ENCODE results near the gene TRAK2.
A peak's percentile ranks its signal among the peaks of the same experiment; 100 is the strongest.
"Not testable (repeated sequence)": the region's sequence is repeated elsewhere in the genome, so short reads cannot be mapped to it uniquely, and the experiment has no call there.

TRAK2 gene, protein sequence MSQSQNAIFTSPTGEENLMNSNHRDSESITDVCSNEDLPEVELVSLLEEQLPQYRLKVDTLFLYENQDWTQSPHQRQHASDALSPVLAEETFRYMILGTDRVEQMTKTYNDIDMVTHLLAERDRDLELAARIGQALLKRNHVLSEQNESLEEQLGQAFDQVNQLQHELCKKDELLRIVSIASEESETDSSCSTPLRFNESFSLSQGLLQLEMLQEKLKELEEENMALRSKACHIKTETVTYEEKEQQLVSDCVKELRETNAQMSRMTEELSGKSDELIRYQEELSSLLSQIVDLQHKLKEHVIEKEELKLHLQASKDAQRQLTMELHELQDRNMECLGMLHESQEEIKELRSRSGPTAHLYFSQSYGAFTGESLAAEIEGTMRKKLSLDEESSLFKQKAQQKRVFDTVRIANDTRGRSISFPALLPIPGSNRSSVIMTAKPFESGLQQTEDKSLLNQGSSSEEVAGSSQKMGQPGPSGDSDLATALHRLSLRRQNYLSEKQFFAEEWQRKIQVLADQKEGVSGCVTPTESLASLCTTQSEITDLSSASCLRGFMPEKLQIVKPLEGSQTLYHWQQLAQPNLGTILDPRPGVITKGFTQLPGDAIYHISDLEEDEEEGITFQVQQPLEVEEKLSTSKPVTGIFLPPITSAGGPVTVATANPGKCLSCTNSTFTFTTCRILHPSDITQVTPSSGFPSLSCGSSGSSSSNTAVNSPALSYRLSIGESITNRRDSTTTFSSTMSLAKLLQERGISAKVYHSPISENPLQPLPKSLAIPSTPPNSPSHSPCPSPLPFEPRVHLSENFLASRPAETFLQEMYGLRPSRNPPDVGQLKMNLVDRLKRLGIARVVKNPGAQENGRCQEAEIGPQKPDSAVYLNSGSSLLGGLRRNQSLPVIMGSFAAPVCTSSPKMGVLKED

DNA sequence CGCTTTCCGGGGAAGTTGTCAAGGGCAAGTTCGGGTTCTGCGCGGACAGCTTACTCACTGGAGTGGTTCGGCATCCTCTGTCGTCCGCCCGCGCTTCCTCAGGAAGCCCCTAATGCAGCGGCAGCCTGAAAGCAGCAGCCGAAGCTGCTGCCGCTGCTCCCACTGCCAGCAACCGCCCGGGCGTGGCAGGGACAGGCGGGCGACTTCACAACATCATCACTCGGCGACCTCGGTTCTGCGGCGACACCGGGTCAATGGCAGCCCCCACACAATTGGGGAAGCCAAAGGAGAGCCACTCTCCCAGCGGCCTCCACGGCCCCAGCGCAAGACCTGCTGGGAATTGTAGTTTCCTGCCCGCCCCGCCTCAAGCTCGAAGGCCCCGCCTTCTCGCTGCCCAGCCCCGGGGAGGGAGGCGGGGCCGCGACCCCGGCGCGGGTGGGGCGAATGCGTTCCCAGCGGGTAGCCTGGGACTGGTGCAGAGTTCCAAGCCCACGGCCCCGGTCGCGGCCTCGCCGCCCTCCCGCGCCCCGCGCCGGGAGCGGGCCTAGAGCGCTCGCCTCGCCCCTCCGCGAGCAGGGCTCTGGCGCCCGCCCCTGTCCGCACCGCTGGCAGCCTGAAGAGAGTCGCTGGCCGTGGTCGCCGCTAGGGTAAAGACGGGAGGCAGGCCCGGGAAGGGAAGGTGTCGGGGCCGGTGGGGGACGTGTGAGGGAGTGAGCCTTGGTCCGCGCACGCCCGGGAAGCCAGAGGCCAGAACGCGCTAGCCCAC is at the start of gene TRAK2, which contains the start of gene STRADB:
Gene TRAK2 (minus strand): TSS at position 167 of the 766 bp plus-strand sequence. CDS start 30,951 bp downstream, outside the sequence.
Gene STRADB (plus strand): TSS at position 449 of the 766 bp plus-strand sequence. CDS start 3,101 bp downstream, outside the sequence.
- H3K27ac ChIP-seq, result peak within 1 kb of the TSS; percentile 78

DNA sequence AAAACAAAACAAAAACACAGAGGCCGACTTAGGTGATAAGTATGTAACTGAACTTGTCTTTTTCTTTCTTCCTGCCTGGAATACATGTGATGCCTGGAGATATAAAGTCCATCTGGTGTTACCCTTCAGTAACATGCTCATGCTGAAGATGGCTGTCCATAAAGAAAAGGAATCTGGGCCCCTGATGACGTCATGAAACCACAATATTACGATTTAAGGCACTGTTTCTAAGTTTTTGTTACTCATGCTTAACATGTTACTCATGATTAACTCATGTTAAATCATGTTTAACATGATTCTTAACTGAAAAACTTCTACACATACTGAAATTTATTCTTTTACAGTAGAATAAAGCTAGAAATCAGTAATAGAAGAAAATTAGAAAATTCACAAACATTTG is 49.3 kb upstream of the TRAK2 start:
- TF ChIP-seq, protein P1, sequence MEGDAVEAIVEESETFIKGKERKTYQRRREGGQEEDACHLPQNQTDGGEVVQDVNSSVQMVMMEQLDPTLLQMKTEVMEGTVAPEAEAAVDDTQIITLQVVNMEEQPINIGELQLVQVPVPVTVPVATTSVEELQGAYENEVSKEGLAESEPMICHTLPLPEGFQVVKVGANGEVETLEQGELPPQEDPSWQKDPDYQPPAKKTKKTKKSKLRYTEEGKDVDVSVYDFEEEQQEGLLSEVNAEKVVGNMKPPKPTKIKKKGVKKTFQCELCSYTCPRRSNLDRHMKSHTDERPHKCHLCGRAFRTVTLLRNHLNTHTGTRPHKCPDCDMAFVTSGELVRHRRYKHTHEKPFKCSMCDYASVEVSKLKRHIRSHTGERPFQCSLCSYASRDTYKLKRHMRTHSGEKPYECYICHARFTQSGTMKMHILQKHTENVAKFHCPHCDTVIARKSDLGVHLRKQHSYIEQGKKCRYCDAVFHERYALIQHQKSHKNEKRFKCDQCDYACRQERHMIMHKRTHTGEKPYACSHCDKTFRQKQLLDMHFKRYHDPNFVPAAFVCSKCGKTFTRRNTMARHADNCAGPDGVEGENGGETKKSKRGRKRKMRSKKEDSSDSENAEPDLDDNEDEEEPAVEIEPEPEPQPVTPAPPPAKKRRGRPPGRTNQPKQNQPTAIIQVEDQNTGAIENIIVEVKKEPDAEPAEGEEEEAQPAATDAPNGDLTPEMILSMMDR (conservative IDR thresholded peaks at IDR 0.05), result no peak
- no peak for TF ChIP-seq ZFX (IDR thresholded peaks at IDR 0.05)

More for the DNA sequence above, at the start of gene TRAK2, which contains the start of gene STRADB:
- TF ChIP-seq, protein P1 (conservative IDR thresholded peaks at IDR 0.05), result peak; percentile 42
- TF ChIP-seq ZFX (IDR thresholded peaks at IDR 0.05), result peak; percentile 87

DNA sequence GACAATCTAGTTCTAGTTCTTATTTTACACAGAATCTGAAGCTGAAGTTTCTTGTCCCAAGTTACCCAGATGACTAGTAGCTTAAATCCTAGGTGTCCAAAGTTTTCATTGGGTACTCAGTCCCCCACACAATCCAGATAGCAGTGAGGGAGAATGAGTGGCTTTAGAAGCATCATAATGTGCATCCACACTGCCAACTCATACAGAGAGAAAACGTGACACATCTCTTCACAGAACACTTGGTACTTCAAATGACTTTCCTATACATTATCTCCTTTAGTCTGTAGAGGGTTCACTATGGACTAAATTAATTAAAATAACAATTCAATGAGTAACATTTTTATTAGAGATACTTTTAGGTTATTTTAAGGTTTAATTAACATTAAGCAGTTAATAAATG is 45.5 kb upstream of the TRAK2 start:
- TF ChIP-seq ZFX (IDR thresholded peaks at IDR 0.05), result no peak
- TF ChIP-seq, protein P1 (conservative IDR thresholded peaks at IDR 0.05), result no peak
- no peak overlapping the region for H3K27ac ChIP-seq

More for the DNA sequence above, 49.3 kb upstream of the TRAK2 start:
- no peak overlapping the region for H3K27ac ChIP-seq

DNA sequence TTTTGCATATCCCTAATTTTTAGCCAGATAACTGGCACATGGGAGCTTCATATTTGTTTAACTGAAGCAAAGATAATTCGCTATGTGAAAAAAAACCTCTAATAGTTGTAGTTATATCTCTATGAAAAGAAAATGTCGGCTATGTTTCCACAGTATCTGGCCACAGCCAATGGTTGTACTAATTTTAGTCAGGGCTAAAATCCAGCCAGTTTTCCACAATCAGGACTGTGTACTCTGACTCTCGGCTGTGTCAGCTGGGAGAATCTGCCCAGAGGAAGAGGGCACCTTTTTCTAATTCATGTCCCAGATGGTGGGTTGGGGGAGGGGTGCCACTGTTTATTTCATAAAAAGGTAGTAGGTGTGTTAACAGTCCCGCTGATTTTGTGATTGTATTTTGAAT is 39.0 kb upstream of the TRAK2 start:
- no peak for TF ChIP-seq ZFX (IDR thresholded peaks at IDR 0.05)
- TF ChIP-seq, protein P1 (conservative IDR thresholded peaks at IDR 0.05), result no peak
- no peak overlapping the region for H3K27ac ChIP-seq

DNA sequence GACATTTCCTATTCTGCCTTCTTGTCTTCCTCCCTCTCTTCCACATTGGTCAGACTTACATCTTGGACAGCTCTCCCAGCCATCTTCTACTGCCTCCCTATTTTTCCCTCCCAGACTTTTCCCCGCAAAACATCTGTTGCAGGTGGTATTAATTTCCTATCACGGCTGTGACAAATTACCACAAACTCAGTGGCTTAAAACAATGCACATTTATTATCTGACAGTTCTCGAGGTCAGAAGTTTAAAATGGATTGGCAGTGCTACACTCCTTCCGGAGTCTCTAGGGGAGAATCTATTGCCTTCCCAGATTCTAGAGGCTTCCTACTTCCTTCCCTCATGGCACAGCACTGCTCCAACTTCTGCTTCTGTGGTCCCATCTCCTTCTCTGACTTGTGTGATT is 33.5 kb upstream of the TRAK2 start:
- TF ChIP-seq, protein P1 (conservative IDR thresholded peaks at IDR 0.05), result no peak
- H3K27ac ChIP-seq, result no peak overlapping the region

DNA sequence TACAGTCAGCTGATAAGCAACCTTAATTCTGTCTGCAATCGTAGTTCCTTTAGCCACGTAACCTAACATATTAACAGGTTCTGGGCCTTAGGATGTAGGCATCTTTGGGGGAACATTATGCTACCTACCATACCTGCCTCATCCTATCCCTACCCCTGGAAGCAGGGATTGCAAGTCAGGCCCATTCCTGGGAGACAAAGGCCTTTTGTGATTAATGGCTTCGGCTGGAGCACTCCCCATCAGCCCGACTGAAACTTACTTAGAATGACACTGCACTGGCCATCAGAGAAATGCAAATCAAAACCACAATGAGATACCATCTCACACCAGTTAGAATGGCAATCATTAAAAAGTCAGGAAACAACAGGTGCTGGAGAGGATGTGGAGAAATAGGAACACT is 32.5 kb upstream of the TRAK2 start:
- not testable (repeated sequence) for H3K27ac ChIP-seq

DNA sequence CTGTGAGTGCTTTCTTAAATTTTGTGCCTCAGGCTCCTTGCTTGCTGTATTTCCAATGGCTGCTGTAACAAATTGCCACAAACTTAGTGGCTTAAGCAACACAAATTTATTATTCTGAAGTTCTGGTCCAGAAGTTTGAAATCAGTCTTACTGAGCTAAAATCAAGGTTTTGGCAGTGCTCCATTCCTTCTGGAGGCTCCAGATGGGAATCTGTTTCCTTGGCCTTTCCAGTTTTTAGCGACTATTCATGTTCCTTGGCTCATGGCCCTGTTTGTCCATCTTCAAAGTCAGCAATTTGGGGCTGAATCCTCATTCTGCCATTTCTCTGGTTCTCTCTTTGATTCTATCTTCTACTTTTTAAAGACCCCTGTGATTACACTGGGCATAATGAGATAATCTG is 32.1 kb upstream of the TRAK2 start:
- no peak overlapping the region for H3K27ac ChIP-seq
- no peak for TF ChIP-seq ZFX (IDR thresholded peaks at IDR 0.05)
- TF ChIP-seq, protein P1 (conservative IDR thresholded peaks at IDR 0.05), result no peak

Measured in C4-2B (cell line).